Epithelial cell of esophagus (primary cell): ENCODE results near the gene MACROD2.

Source experiments
- DNase-seq: peaks from one replicate; pipeline ENCODE4 v3.0.0; 2010; ENCODE audit warnings: low read depth
- H3K4me3 ChIP-seq: 2 replicates; pipeline ENCODE4 v1.5.1; 2011; ENCODE audit warnings: mild to moderate bottlenecking, low read length, control low read depth
- CTCF ChIP-seq: IDR thresholded peaks from 2 replicates; pipeline ENCODE4 v1.5.1; 2011; ENCODE audit warnings: low read depth, mild to moderate bottlenecking, low read length, control low read depth, inconsistent platforms; ENCODE audit not compliant: insufficient read depth; ENCODE audit errors: missing control alignments

The MACROD2 gene

GRCh38 chr20:14556206-14556605 is 560.9 kb downstream of the MACROD2 start:
- no peak for TF ChIP-seq CTCF
- no peak overlapping the region for H3K4me3 ChIP-seq
- DNase-seq = no peak

GRCh38 chr20:14559612-14560011 is 564.3 kb downstream of the MACROD2 start:
- DNase-seq = peak; percentile 43
- no peak overlapping the region for H3K4me3 ChIP-seq
- TF ChIP-seq CTCF = no peak

GRCh38 chr20:14561741-14562221 is 566.5 kb downstream of the MACROD2 start:
- DNase-seq = no peak
- TF ChIP-seq CTCF = no peak
- H3K4me3 ChIP-seq = no peak overlapping the region

GRCh38 chr20:14562981-14563380 is 567.7 kb downstream of the MACROD2 start:
- TF ChIP-seq CTCF = no peak
- no peak overlapping the region for H3K4me3 ChIP-seq
- no peak for DNase-seq

GRCh38 chr20:14566505-14566904 is 571.2 kb downstream of the MACROD2 start:
- peak; percentile 48 for DNase-seq
- no peak for TF ChIP-seq CTCF
- H3K4me3 ChIP-seq = no peak overlapping the region

- TF ChIP-seq CTCF = no peak
- peak; percentile 44 for DNase-seq
- no peak overlapping the region for H3K4me3 ChIP-seq
These were observed 572.9 kb downstream of the MACROD2 start for GRCh38 chr20:14568225-14568624.

GRCh38 chr20:14568701-14569100 is 573.4 kb downstream of the MACROD2 start:
- no peak overlapping the region for H3K4me3 ChIP-seq
- DNase-seq = peak; percentile 47
- TF ChIP-seq CTCF = no peak
